ENCODE measurements around the gene ZNF146.

GRCh38 chr19:36236304-36236945 is 21.5 kb downstream of the ZNF146 start:
- no peak for TF ChIP-seq BHLHE40 (IDR thresholded peaks at IDR 0.05; ENCODE audit: borderline replicate concordance)
- no peak for TF ChIP-seq ZNF384 (IDR thresholded peaks at IDR 0.05)
- no peak for TF ChIP-seq SP1 (IDR thresholded peaks at IDR 0.05)
- TF ChIP-seq FOXM1 (IDR thresholded peaks at IDR 0.05; ENCODE audit: borderline replicate concordance) = no peak
